HG02588 (cell line): ENCODE results near the gene P2RX2.

Source experiments
- ATAC-seq: cut with Tn5 transposase; IDR thresholded peaks from one replicate; pipeline ENCODE4 v1.9.1; 2021; ENCODE audit warnings: mild to moderate bottlenecking, moderate library complexity; ENCODE audit not compliant: unreplicated experiment

Gene P2RX2

DNA sequence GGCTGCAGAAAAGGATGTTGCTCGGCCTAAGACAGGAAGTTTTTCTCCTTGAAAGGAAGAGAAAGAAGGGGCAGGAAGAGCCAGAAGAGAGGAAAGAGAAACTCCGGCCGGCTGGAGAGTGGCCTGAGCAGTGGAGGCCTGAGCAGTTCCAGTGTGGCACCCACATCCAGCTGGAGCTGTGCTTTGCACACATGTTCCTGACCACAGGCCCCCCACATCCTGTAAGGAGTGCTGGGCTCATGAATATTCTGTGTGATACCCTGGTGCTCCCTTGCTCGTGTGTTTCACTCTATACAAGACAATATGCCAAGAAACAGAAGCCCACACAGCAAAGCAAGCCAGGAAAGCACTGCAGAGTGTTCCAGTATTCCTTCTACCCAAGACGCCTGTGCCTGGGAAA lies 41.5 kb downstream of the P2RX2 start:
- no peak for ATAC-seq

GRCh38 chr12:132660996-132661395 lies 42.4 kb downstream of the P2RX2 start:
- no peak for ATAC-seq

DNA sequence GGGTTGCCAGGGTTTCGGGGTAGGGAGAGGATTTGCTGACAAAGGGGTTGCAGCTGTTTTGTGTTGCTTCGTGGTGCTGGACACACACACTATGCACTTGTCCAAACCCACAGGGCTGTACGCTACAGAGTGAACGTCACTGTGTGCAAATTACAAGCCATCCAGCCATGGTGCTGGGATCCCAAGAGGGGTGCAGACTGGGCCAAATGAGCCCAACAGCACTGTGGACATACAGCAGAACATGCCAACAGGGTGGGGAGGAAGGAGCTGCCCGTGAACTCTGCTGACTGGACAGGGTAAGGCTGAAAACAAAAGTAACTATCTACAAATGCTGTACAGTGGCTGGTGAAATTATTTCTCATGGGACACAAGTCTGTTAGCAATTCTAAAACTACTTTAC lies 43.4 kb downstream of the P2RX2 start:
- no peak for ATAC-seq

DNA sequence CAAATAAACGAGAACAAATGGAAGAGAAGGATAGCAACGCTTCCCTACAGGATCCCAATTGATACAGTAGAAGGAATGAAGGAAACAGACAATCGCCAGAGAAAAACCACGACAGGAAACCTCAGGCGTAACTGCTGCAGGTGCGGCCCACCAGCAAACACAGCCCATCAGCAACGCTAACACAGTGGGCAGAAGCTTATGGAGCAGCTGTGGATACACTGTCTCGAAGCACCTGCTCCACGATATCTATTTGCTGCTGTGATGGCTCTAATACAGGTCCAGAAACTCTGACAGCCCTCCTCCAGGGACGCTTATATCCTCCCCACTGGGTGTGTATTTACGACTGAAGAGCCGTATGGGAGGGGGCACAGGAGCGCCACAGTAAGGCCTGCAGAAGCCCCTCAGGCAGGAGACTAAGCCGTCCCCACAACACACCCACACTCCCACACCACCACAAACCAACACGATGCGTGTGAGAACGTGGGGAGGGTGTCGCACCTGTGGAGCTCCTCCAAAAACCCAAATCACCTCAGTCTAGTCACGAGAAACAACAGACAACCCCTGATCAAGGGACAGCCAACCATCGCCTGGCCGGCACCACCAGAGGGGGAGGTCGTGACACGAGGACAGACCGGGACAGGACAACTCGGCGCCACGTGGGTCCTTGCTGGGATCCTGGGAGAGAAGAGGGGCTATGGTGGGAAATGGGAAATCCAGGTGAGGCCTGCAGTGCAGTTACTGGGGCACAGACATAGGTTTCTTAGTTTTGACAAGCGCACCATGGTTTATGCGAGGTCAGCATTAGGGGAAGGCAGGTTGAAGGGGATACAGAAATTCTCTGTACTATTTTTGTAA lies 44.6 kb downstream of the P2RX2 start:
- ATAC-seq: no peak

- no peak for ATAC-seq
Observed at GRCh38 chr12:132664206-132665148, 45.9 kb downstream of the P2RX2 start.

DNA sequence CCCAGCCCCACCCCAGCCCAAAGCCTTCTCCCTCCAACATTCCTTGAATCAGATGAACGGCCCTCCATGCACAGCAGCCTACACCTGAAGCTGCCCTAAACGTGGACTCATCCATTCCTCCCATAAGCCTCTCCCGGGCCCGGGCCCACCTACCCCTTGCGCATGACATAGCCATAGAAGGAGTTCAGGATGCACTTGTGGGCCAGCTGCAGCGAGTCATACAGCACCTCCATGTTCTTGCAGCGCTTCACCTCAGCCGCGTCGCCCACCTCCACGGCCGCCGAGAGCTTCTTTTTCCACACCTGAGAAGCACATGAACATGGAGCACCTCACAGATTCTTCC lies 46.5 kb downstream of the P2RX2 start:
- no peak for ATAC-seq

- ATAC-seq: no peak
Observed at GRCh38 chr12:132665794-132666193, 47.2 kb downstream of the P2RX2 start.

GRCh38 chr12:132668191-132669088 lies 49.9 kb downstream of the P2RX2 start:
- no peak for ATAC-seq

GRCh38 chr12:132669166-132669879 lies 50.7 kb downstream of the P2RX2 start:
- no peak for ATAC-seq
